ENCODE data around the gene TBC1D22A. TPM values are rescaled to one million over a fixed set of nuclear protein-coding genes. Genes with fewer than 3 reads are reported as not detected.

The TBC1D22A gene
- total RNA-seq, 4 donors from 2014 or later = 10.8 to 32.2 (median 22.3) TPM

- TF ChIP-seq CTCF (IDR thresholded peaks at IDR 0.05; ENCODE audit: low read depth) = no peak
These were observed 194.2 kb downstream of the TBC1D22A start for GRCh38 chr22:46956498-46957215.

GRCh38 chr22:46957521-46957920 is 195.1 kb downstream of the TBC1D22A start:
- TF ChIP-seq CTCF (IDR thresholded peaks at IDR 0.05; ENCODE audit: low read depth) = no peak

GRCh38 chr22:46958191-46958590 is 195.7 kb downstream of the TBC1D22A start:
- no peak for TF ChIP-seq CTCF (IDR thresholded peaks at IDR 0.05; ENCODE audit: low read depth)

GRCh38 chr22:46958658-46959057 is 196.2 kb downstream of the TBC1D22A start:
- no peak for TF ChIP-seq CTCF (IDR thresholded peaks at IDR 0.05; ENCODE audit: low read depth)

GRCh38 chr22:46959369-46959768 is 196.9 kb downstream of the TBC1D22A start:
- no peak for TF ChIP-seq CTCF (IDR thresholded peaks at IDR 0.05; ENCODE audit: low read depth)

GRCh38 chr22:46961591-46962295 is 199.3 kb downstream of the TBC1D22A start:
- no peak for TF ChIP-seq CTCF (IDR thresholded peaks at IDR 0.05; ENCODE audit: low read depth)

GRCh38 chr22:46962406-46962805 is 200.0 kb downstream of the TBC1D22A start:
- TF ChIP-seq CTCF (IDR thresholded peaks at IDR 0.05; ENCODE audit: low read depth) = no peak
